ENCODE data around the gene CSRNP2. TPM values are rescaled to one million over a fixed set of nuclear protein-coding genes. Genes with fewer than 3 reads are reported as not detected.
"Not testable (repeated sequence)": the region's sequence is repeated elsewhere in the genome, so short reads cannot be mapped to it uniquely, and the experiment has no call there.

CSRNP2 gene
- total and polyA plus RNA-seq, 3 experiments from 2014 or later: 4.8 to 21.5 (median 20.5) TPM

DNA sequence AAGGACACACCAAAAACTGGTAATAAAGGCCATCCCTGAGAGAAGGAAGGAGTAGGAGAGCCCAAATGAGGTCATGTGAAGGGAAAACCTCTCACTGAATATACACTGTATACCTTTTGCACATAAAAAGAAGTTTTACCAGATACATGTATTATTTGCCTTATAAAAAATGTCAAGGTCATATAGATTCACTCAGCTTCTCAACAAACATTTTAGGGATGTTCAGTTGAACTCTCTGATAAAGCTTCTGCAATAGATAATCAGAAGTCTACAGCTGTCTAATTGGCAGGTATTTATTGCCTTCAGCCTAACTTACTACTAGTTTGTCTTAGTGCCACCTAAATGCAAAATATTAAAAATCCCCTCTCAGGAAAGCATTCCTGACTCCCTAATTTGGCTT lies 65.9 kb downstream of the CSRNP2 start:
- H3K36me3 ChIP-seq (ENCODE audit: insufficient read depth, low read length): no peaks in the 10 kb centered on the region
- CTCF ChIA-PET: no interaction called here
- H3K27ac Mint-ChIP-seq: no peak overlapping the region
- POLR2A ChIA-PET: no interaction called here
- H3K27ac ChIP-seq (ENCODE audit: low read depth, low read length): no peak overlapping the region
- no peak for DNase-seq
- no peak overlapping the region for H3K4me3 ChIP-seq (ENCODE audit: low read length)
- H3K4me1 Mint-ChIP-seq: peaks cover 28 to 56% (median 48%) of the 10 kb centered on the region in 3 donors
- no peaks in the 10 kb centered on the region for H3K27me3 Mint-ChIP-seq
- H3K4me3 Mint-ChIP-seq: no peak overlapping the region
- H3K9me3 Mint-ChIP-seq: no peaks in the 10 kb centered on the region
- peaks cover 18% of the 10 kb centered on the region for H3K4me1 ChIP-seq (ENCODE audit: insufficient read depth, low read length)
- H3K27me3 ChIP-seq (ENCODE audit: insufficient read depth, low read length, poor library complexity, severe bottlenecking): no peaks in the 10 kb centered on the region
- no peaks in the 10 kb centered on the region for H3K9me3 ChIP-seq (ENCODE audit: low read length)
- H3K36me3 Mint-ChIP-seq: peaks cover 0 to 6% (median 3%) of the 10 kb centered on the region in 3 donors

DNA sequence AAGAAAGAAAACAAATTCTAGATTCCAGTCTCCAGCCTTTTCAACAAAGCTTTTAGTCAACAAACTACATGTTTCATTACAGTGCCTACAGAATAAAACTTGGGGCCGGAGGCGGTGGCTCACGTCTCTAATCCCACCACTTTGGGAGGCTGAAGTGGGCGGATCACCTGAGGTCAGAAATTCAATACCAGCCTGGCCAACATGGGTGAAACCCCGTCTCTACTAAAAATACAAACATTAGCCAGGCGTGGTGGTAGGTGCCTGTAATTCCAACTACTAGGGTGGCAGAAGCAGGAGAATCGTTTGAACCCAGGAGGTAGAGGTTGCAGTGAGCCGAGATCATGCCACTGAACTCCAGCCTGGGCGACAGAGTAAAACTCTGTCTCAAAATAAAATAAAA lies 68.9 kb downstream of the CSRNP2 start:
- POLR2A ChIA-PET; H3K27ac Mint-ChIP-seq; H3K27ac ChIP-seq (ENCODE audit: low read depth, low read length); H3K27me3 Mint-ChIP-seq; H3K4me1 ChIP-seq (ENCODE audit: insufficient read depth, low read length); CTCF ChIA-PET; H3K36me3 Mint-ChIP-seq; H3K4me3 ChIP-seq (ENCODE audit: low read length); H3K27me3 ChIP-seq (ENCODE audit: insufficient read depth, low read length, poor library complexity, severe bottlenecking); DNase-seq; H3K4me3 Mint-ChIP-seq; H3K9me3 ChIP-seq (ENCODE audit: low read length); H3K9me3 Mint-ChIP-seq; H3K36me3 ChIP-seq (ENCODE audit: insufficient read depth, low read length): not testable (repeated sequence)
- H3K4me1 Mint-ChIP-seq: peaks cover 15 to 46% (median 29%) of the 10 kb centered on the region in 3 donors

DNA sequence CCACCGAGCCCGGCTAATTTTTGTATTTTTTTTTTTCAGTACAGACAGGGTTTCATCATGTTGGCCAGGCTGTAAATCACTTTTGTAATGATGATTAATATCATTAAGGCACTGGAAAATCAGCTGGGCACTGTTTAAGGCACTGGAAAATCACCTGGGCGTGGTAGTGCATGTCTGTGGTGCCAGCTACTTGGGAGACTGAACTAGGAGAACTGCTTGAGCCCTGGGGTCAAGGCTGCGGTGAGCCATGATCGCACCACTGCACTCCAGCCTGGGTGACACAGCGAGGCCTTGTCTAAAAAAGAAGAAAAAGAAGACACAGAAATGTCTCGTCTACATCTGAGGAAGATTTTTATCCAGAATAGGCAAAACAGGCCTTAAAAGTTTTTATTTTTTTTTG lies 70.0 kb downstream of the CSRNP2 start:
- H3K27ac Mint-ChIP-seq: no peak overlapping the region
- POLR2A ChIA-PET: no interaction called here
- H3K4me3 Mint-ChIP-seq: no peak overlapping the region
- peaks cover 15% of the 10 kb centered on the region for H3K4me1 ChIP-seq (ENCODE audit: insufficient read depth, low read length)
- H3K27ac ChIP-seq (ENCODE audit: low read depth, low read length): no peak overlapping the region
- H3K4me1 Mint-ChIP-seq: peaks cover 20 to 48% (median 34%) of the 10 kb centered on the region in 3 donors
- no peaks in the 10 kb centered on the region for H3K27me3 ChIP-seq (ENCODE audit: insufficient read depth, low read length, poor library complexity, severe bottlenecking)
- H3K27me3 Mint-ChIP-seq: no peaks in the 10 kb centered on the region
- H3K9me3 Mint-ChIP-seq: no peaks in the 10 kb centered on the region
- CTCF ChIA-PET: no interaction called here
- H3K36me3 ChIP-seq (ENCODE audit: insufficient read depth, low read length): no peaks in the 10 kb centered on the region
- no peak for DNase-seq
- no peaks in the 10 kb centered on the region for H3K9me3 ChIP-seq (ENCODE audit: low read length)
- no peak overlapping the region for H3K4me3 ChIP-seq (ENCODE audit: low read length)
- peaks cover 0 to 6% (median 1%) of the 10 kb centered on the region in 3 donors for H3K36me3 Mint-ChIP-seq

DNA sequence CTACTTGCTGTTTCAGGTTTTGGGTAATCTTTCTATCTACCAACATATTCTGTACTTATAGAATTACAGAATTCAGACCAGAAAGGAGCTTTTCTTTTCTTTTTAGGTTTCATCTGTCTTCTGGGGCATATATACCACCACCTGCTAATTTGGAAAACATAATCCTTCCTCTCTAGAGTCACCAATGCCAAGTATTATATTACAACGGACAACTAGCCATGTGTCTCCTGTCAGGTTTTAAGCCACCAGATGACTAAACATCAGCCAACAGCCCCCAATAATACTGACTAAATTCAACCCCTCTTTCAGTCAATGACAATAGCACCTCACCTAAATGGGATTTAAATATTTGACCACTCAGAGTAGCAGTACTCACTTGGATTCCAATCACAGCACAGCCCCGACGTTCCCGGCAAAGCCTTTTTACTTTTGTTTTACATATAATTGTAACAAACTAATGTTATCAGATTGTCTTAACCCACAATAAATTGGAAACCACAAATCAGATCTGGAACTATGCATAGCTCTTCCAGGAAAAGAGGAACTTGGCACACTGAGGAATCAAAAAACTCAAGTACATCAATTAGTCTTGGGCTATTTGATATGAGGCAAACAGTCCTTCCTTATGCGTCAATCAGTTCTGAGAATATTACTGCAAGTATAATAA lies 70.7 kb downstream of the CSRNP2 start:
- no peaks in the 10 kb centered on the region for H3K9me3 ChIP-seq (ENCODE audit: low read length)
- DNase-seq: no peak
- H3K9me3 Mint-ChIP-seq: no peaks in the 10 kb centered on the region
- peaks cover 19 to 46% (median 34%) of the 10 kb centered on the region in 3 donors for H3K4me1 Mint-ChIP-seq
- no peaks in the 10 kb centered on the region for H3K27me3 Mint-ChIP-seq
- peaks cover 0 to 12% (median 1%) of the 10 kb centered on the region in 3 donors for H3K36me3 Mint-ChIP-seq
- CTCF ChIA-PET: no interaction called here
- POLR2A ChIA-PET: interaction anchor here (1.3 kb wide), 1 partner anchor 14 kb away, joined by 3 read pairs; the partner anchor contains the start of gene SLC11A2
- no peak overlapping the region for H3K27ac ChIP-seq (ENCODE audit: low read depth, low read length)
- peaks cover 18% of the 10 kb centered on the region for H3K4me1 ChIP-seq (ENCODE audit: insufficient read depth, low read length)
- no peak overlapping the region for H3K4me3 Mint-ChIP-seq
- peak overlapping the region in 3 of 8 donors; percentile 6 to 36 (median 6) for H3K27ac Mint-ChIP-seq
- H3K27me3 ChIP-seq (ENCODE audit: insufficient read depth, low read length, poor library complexity, severe bottlenecking): no peaks in the 10 kb centered on the region
- no peak overlapping the region for H3K4me3 ChIP-seq (ENCODE audit: low read length)
- no peaks in the 10 kb centered on the region for H3K36me3 ChIP-seq (ENCODE audit: insufficient read depth, low read length)

DNA sequence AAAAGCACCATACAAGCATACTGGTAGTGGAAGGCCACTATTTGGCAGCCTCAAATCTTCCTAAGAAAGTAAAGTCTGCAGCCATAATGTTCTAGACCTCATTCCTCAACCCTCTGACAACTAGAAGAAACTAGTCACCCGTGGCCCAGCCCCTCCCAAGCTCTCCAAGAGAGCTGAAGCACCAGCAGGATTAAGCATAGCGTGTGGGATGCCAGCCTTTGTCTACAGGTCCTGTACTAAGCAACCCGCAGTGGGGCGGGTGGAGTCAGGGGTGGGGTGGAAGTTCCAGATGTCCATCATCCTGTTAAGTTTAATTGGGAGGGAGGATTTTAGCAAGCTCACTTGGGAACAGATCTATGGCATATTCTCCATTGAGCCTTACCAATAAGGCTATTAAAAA lies 71.4 kb downstream of the CSRNP2 start:
- no peaks in the 10 kb centered on the region for H3K27me3 Mint-ChIP-seq
- H3K4me3 ChIP-seq (ENCODE audit: low read length): no peak overlapping the region
- H3K4me1 Mint-ChIP-seq: peaks cover 15 to 41% (median 30%) of the 10 kb centered on the region in 3 donors
- H3K36me3 ChIP-seq (ENCODE audit: insufficient read depth, low read length): no peaks in the 10 kb centered on the region
- peak overlapping the region in 2 of 8 donors; percentile 17 to 21 for H3K27ac Mint-ChIP-seq
- DNase-seq: no peak
- POLR2A ChIA-PET: interaction anchor here (1.3 kb wide), 1 partner anchor 15 kb away, joined by 3 read pairs; the partner anchor contains the start of gene SLC11A2
- no peaks in the 10 kb centered on the region for H3K9me3 ChIP-seq (ENCODE audit: low read length)
- no peak overlapping the region for H3K4me3 Mint-ChIP-seq
- peaks cover 2 to 18% (median 2%) of the 10 kb centered on the region in 3 donors for H3K36me3 Mint-ChIP-seq
- no peaks in the 10 kb centered on the region for H3K27me3 ChIP-seq (ENCODE audit: insufficient read depth, low read length, poor library complexity, severe bottlenecking)
- no peak overlapping the region for H3K27ac ChIP-seq (ENCODE audit: low read depth, low read length)
- H3K4me1 ChIP-seq (ENCODE audit: insufficient read depth, low read length): peaks cover 18% of the 10 kb centered on the region
- CTCF ChIA-PET: interaction anchor here (0.6 kb wide), 1 partner anchor 258 kb away, joined by 3 read pairs; no protein-coding TSS in a partner anchor
- H3K9me3 Mint-ChIP-seq: no peaks in the 10 kb centered on the region

Other genes with a start within 250 kb of the CSRNP2 start
- not detected for gene TMPRSS12, start 240.7 kb downstream of the CSRNP2 start, total RNA-seq
- gene TMPRSS12, start 240.7 kb downstream of the CSRNP2 start, polyA plus RNA-seq: not detected
- not detected for gene HIGD1C, start 131.1 kb downstream of the CSRNP2 start, total RNA-seq
- not detected for gene HIGD1C, start 131.1 kb downstream of the CSRNP2 start, polyA plus RNA-seq
- gene SLC11A2, start 57.2 kb downstream of the CSRNP2 start, total RNA-seq: 10 to 100 TPM; 35.2 to 36.9 TPM
- gene SLC11A2, start 57.2 kb downstream of the CSRNP2 start, polyA plus RNA-seq: 14.0 TPM
- 10 to 100 TPM; 61.8 to 64.3 TPM for gene LETMD1, start 35.3 kb downstream of the CSRNP2 start, total RNA-seq
- 24.4 TPM for gene LETMD1, start 35.3 kb downstream of the CSRNP2 start, polyA plus RNA-seq
- gene TFCP2, start 89.5 kb upstream of the CSRNP2 start, total RNA-seq: 10 to 100 TPM; 41.0 to 41.9 TPM
- gene TFCP2, start 89.5 kb upstream of the CSRNP2 start, polyA plus RNA-seq: 13.9 TPM
- gene POU6F1, start 134.5 kb upstream of the CSRNP2 start, total RNA-seq: 10 to 100 TPM; 12.0 to 15.4 TPM
- gene POU6F1, start 134.5 kb upstream of the CSRNP2 start, polyA plus RNA-seq: 2.2 TPM
- 100 to 1,000 TPM in 1 of 2 experiments, 10 to 100 TPM in 1; 97.2 to 100 TPM for gene DAZAP2, start 155.2 kb upstream of the CSRNP2 start, total RNA-seq
- gene DAZAP2, start 155.2 kb upstream of the CSRNP2 start, polyA plus RNA-seq: 1,407 TPM
- under 1 TPM; 0.72 to 0.84 TPM for gene SMAGP, start 186.8 kb upstream of the CSRNP2 start, total RNA-seq
- 28.9 TPM for gene SMAGP, start 186.8 kb upstream of the CSRNP2 start, polyA plus RNA-seq
- 10 to 100 TPM; 55.9 to 57.3 TPM for gene BIN2, start 240.6 kb upstream of the CSRNP2 start, total RNA-seq
- 366 TPM for gene BIN2, start 240.6 kb upstream of the CSRNP2 start, polyA plus RNA-seq